ENCODE measurements around the gene KRTAP1-4.
"Not testable (repeated sequence)": the region's sequence is repeated elsewhere in the genome, so short reads cannot be mapped to it uniquely, and the experiment has no call there.

Gene KRTAP1-4

GRCh38 chr17:41004397-41004796 lies 25.6 kb downstream of the KRTAP1-4 start:
- no peak for DNase-seq (ENCODE audit: low read depth)

DNA sequence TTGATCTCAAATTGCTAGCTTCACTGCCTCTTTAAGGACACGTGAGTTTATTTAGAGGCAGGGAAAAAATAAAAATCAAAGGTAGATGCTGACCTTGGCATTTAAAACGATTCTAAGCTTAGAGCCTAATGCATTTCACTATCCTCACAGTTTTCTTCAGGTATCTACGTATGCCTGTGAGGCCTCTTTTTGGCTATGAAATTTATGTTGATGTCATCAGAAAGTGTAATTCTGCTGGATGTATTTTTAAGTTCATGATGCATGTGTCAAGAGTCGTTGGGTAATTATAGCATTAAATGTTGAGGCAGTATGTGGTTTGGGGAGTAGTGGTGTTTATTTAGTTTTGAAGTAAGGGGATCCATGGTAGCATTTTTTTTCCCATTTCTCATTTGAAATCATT lies 26.1 kb downstream of the KRTAP1-4 start:
- no peak for DNase-seq (ENCODE audit: low read depth)

DNA sequence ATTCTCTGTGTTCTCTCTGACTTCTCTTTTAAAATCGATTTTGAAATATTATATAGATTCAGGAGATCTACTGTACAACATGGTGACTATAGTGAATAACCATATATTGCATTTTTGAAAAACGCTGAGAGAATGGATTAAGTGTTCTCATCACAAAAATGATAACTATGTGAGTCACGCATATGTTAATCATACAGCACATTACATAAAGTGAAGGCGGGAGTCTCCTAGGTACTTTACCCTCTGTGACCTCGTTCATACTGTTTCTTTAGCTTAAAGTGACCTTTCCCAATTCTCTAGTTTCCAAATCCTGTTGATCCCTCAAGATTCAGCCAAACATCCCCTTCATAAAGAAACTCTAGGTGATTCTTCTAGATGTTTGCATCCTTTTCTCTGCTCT lies 27.2 kb downstream of the KRTAP1-4 start:
- no peak for DNase-seq (ENCODE audit: low read depth)

DNA sequence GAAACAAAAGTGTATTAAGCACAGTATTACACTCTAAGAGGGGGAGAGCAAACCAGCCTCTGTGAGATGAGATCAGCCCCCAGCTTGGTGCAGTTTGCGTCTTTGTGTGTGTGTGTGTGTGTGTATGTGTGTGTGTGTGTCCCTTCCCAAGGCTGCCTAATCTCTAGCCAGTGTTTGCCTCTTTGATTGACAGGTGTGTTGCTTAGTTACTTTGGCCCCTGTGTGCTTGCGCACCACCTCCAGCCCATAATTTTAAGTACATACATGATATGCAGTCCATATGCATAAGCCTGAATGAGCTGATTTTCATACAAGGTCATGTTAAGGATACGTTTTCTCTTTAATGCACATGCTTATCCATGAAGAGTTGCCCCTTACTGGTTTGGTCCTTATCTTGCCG lies 28.2 kb downstream of the KRTAP1-4 start:
- DNase-seq (ENCODE audit: low read depth), result no peak

DNA sequence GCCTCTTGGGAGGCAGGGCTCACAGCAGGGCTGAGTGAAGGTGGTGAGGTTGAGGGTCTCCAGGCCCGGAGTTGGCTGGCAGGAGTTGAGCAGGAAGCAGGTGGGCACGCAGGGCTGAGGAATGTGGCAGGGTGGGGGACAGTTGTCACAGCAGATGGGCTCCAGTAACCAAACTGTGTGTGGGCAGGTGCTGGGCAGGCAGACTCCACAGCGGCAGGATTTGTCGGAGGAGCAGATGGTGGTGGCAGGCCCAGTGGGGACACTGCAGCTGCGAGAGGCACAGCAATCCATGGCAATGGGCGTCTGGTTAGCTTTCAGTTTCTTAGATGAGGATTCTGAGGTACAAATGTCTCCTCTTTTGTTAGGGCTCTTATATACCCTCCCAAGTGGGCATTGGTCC lies 30.4 kb downstream of the KRTAP1-4 start, which contains the start of gene KRTAP3-2:
TSS of gene KRTAP3-2 (minus strand) at position 344 of the 400 bp plus-strand sequence. CDS start at position 291, 53 bp downstream.
- not testable (repeated sequence) for DNase-seq (ENCODE audit: low read depth)

- no peak for DNase-seq (ENCODE audit: low read depth)
Measured at GRCh38 chr17:40997361-40997760, 32.6 kb downstream of the KRTAP1-4 start.

DNA sequence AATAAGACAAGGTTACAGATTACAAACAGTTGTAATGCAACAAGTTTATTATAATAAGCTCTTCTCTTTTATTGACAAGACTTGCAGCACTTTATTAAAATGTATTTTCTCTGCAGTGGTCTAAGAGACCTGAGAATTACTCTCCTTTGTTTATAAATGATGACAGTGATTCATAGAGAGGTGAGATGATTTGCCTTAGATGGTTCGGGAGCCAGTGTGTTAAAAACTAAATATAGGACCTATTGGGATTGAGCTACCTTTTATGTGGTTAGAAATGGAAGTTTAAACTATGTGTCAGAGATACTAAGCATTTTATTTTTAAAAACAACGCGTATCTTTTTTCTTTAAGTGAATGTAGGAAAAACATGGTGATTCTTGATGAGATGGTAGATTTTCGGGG lies 33.2 kb downstream of the KRTAP1-4 start:
- DNase-seq (ENCODE audit: low read depth), result no peak

GRCh38 chr17:40995116-40995515 lies 34.9 kb downstream of the KRTAP1-4 start:
- DNase-seq (ENCODE audit: low read depth), result no peak

- DNase-seq (ENCODE audit: low read depth), result no peak
Measured at GRCh38 chr17:40993839-40994238, 36.2 kb downstream of the KRTAP1-4 start, which contains the start of gene KRTAP3-3. Gene KRTAP3-3 (minus strand): TSS chr17:40994164. CDS start chr17:40994097, 67 bp downstream.

DNA sequence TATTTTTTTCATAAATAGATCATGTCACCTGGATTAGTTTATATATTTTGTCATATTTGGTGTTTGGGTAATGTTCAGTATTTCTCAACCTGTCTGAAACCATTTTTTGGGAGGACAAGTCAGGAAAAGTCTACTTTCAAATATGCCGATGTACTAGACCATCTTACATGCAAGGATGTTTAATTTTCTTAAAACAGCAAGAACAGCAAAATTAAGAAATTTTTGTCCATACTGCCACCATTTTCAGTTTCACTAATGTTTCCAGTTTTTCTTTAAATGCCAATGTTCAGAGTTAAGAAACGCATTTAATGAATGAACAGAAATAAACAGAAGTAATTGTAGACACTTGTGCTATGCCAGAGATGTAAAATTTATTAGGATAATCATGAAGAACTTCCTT lies 36.9 kb downstream of the KRTAP1-4 start:
- DNase-seq (ENCODE audit: low read depth), result no peak

DNA sequence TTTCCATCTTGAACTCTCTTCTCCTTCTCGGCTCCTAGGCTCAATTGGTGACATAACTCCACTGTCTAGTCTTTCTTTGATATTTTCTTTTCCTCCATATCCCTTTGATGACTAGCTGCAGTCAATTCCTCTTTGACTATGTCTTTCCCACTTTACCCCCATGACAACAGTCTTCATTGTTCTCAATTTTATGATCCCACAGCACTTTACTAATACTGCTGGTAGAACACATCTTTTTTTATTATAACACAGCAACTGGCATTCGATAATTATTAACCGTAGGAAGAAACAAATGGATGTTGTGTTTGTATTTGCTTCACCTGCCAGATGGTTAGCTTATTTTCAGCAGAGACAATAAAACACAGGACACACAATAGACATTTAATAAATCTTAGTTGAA lies 37.3 kb downstream of the KRTAP1-4 start:
- no peak for DNase-seq (ENCODE audit: low read depth)

DNA sequence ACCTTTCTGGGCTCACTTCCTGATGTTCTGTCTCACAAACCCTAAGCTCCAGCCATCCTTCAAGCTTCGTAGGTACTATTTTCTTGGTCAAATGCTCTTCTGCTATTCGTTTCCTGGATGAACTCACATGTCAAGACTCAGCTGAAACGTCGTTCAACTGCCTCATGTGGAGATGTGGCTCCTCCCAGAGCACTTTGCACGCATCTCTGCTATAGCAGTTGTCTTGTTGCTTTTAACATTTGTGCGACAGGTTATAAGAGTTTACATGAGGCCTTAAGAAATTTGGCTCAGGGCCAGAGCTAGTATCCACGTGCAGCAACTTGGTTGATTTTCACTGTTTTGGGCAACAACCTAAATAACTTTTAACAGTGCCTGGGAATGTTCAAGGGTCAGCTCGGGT lies 43.1 kb downstream of the KRTAP1-4 start:
- DNase-seq (ENCODE audit: low read depth), result no peak

DNA sequence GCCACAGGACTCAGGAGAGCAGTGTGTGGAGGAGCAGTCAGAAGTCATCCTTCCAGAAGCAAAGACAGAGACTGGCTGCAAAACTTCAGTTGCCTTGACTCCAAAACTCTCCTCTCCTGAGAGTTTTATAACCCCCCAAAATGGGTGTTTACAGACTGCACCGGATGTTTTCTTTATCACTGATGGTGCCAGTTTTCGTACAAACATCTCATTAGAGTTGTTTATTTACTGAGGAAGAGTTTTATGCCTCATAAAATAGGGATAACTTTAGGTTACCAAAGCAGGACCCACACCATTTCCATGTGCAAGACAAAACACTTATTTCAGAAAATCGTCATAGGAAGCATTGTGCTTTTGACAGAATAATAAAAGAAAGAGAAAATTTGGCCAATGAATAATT lies 45.8 kb downstream of the KRTAP1-4 start, which contains the start of gene KRT40:
TSS of gene KRT40 (minus strand) at position 101 of the 400 bp plus-strand sequence. CDS start at position 48, 53 bp downstream.
- DNase-seq (ENCODE audit: low read depth), result no peak

- DNase-seq (ENCODE audit: low read depth), result no peak
Measured at GRCh38 chr17:40981115-40981514, 48.9 kb downstream of the KRTAP1-4 start.

DNA sequence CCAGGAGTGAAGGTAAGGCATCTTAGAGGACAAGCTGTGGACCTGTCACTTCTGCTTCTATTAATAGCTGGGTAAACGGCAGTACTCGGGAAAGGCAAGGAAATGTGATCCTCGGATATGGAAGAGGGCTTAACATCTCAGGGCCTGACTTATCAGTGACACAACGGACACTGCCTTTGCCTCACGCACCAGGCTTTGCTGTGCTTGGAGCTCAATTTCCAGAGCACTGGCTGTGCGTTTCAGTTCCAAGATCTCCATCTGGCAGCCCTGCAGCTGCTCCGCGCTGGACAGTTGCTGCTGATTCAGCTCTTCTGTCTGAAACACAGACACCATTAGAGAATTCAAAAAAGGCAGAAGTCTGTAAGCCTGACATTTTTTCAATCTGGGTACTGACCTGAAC lies 49.4 kb downstream of the KRTAP1-4 start:
- DNase-seq (ENCODE audit: low read depth), result peak; percentile 44

DNA sequence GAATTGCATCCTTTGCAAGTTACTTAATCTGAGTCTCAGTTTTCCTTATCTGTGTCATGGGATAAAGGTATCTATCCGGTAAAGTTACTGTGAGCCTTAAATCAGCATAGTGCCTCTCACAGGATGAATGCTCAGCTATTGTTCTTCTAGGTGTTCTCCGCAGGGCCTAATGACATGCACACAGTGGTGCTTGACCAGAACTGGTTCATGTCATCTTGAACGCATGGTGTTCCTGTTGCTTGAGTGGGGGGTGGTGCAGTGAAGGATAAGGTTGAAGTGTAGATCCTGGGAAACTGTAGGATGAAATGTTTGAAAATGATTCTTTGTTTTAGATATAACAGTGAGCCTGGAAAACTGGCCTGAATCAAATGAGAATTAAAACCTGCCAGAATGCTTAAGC lies 49.9 kb downstream of the KRTAP1-4 start:
- DNase-seq (ENCODE audit: low read depth), result no peak
